ENCODE measurements around the gene VPS13D.
A peak's percentile ranks its signal among the peaks of the same experiment; 100 is the strongest.
"Not testable (repeated sequence)": the region's sequence is repeated elsewhere in the genome, so short reads cannot be mapped to it uniquely, and the experiment has no call there.

The VPS13D gene

DNA sequence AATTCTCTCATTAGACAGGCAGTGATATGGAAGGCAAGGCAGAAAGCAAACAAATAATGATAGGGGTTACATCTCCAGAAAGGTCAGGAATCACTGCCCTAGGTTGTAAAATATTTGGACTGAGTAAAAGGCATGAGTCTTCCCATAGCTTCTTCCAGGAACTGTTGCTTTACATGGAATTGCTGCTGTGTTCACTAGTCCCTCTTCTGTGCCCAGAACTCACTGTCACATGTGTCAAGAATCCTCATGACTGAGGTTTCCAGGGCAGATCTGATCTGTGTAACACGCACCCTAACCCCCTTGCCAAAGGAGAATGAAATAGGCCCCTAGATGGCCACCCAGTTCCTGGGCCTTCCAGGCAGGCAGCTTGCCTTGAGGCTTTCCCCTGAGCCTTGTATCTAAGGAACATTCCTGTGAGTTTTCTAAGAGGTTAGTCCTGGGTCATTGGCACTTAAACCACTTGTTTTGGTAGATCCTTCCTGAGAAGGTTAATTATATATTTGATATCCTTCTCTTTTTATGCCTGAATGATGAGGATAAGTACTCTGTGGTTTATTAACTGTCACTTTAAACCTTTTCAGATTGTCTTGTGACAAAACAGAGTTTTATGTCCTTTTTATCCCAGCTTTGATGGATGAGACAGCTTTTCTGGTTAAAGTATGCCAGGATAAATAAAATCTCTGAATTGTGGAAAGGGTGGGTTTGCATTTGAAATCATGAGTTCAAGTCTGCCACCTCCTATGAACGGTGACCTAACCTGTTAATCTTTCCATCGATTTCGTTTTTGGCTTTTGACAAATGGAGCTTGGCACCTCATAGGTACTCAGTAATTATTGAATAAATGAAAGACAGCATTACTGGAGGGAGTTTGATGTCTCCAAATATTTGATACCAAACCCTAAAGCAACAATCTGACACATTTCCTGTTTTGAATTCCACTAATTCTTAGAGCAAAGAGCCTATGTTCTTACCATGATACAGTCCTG is 224.9 kb downstream of the VPS13D start:
- no peak for DNase-seq

DNA sequence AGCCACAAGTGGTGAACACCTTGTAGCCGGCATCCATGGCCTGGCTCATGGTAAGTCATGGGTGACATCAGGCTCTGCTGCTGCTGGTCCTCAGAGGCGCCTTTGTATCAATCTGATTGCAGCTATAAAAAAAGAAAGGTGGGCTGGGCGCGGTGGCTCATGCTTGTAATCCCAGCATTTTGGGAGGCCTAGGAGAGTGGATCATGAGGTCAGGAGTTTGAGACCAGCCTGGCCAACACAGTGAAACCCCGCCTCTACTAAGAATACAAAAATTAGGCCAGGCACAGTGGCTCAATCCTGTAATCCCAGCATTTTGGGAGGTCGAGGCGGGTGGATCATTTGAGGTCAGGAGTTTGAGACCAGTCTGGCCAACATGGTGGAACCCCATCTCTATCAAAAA is 226.3 kb downstream of the VPS13D start:
- not testable (repeated sequence) for DNase-seq

DNA sequence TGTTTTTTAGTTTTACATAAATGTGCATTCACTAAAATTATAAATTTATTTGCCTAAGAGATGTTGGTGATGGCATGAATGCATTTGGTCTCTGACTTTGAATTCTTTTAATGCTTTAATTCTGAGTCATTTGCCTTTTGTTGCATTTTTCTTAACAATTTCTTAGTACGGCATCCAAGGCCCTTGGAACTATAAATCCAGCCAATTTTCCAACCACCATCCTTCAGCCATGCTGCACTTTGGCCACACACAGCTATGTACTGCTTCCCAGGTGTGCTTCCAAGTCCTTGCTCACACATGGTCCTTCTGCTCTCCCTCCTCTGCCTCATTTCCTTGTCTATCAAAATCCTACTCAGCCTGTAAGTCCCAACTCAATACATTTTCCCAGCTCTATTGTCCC is 227.1 kb downstream of the VPS13D start:
- DNase-seq = no peak

DNA sequence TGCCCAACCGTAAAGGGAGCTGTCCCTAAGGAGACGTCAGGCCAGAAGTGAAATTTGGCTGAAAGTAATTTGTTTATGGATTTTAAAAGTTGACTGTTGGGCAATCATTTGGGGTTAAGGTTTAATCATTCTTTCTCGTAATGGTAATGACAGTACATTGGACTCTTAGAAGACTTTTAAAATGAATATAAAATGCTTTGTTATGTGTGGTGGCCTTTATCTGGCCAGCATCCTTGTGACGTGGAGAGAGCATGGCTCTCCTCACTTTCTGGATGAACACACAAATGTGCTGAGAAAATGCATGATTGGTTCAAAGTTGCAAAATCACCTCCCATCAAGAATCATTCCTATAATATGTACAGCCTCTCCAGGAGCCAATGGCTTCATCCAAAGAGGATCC is 227.9 kb downstream of the VPS13D start:
- DNase-seq = no peak

DNA sequence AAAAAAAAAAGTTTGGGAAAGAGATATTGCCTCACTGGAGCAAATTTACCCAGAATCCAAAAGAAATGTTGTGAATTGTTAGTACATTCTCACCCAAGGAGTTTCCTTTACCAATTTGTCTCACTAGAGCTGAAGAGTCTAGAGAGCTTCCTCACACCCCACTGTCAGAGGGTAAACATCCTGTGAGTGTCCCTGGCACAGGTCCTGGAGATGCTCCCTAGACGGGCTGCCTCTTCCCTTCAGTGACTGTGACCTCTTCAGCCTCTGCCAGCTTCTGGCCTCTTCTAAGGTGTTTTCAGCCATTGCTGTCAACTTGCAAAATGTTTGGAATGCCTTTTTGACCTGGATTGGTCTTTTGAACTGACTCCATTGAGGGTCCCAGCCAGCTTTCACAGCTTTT is 228.7 kb downstream of the VPS13D start:
- DNase-seq = no peak

DNA sequence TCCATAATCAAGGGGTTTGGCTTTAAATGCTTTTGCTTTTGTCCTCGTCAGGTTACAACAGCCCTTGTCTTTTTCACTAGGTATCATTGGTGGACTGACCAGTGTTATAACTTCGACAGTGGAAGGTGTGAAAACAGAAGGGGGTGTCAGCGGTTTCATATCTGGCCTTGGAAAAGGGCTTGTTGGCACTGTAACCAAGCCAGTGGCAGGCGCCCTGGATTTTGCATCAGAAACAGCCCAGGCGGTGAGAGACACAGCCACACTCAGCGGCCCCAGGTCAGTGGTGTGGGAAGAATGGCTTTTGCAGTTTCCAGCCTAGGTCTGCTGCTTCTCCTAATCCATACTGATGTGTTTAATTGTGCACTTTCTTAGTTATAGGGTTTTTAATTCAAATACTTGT is 230.3 kb downstream of the VPS13D start:
- DNase-seq = no peak

DNA sequence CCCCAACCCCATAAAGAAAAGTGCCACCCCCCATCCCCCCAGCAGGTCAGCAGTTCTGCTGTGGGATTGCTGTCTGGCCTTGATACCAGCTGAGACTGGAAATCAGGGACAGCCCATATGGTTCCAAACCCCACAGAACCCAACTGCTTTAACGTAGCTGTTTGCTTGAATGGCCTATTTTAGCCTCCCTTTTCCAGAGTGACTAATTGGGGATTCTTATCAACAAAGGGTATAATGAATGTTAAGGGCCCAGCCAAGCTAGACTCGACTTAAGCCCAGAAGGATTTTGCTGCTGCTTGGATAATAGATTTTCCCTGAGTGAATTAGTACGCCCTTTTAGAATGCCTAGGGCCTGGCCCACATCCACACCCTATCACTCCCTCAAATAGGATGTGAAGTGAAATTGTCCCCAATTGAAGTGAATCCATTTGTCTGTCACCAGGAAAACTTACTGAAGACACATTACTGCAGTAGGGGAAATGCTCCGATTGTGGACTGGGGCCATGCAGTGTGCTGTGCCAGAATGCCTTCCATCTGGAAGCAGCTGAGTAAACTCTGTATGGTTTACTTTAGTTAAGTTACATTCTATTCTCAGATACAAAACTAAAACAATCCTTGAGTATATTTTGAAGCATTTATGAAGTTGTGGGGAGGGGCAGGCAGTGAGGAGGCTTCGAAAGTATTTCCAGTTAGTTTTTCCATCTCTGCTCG is 231.2 kb downstream of the VPS13D start:
- no peak for DNase-seq

DNA sequence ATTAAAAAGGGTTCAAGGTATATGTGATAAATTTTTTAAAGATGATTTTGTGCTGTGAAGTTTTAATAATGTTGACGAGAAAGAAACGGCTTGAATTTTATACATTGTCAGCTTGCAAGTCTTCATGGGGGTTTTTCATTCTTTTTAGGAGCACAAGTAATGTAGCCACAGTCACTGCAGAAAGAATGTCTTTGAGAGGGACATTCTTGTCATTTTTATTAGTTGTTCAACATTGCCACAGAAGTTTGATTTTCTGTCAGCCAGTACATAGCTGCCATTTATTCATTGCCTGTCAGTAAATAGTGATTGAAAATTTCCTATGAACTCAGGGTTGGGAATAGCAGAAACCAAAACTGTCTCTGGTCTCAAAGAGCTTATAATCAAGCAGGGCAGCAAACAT is 231.9 kb downstream of the VPS13D start:
- DNase-seq = no peak

DNA sequence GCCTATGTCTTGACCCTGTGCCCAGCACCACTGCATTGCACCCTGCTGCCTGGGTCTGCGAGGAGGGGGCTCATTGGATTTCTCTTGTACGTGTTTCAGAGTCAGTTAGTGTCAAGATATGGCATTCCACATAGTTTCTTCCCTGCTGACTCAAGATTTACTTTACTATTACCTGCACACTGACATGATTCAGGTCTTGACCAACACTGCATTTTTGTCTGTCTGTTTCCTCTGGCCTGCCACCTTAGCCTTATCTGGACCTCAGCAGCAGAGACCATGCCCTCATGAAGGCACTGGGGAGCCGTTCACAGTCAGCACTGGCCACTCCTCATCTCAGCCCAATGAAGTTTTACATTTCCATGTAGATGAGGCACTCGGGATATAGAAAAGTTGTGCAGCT is 232.8 kb downstream of the VPS13D start:
- DNase-seq = no peak

DNA sequence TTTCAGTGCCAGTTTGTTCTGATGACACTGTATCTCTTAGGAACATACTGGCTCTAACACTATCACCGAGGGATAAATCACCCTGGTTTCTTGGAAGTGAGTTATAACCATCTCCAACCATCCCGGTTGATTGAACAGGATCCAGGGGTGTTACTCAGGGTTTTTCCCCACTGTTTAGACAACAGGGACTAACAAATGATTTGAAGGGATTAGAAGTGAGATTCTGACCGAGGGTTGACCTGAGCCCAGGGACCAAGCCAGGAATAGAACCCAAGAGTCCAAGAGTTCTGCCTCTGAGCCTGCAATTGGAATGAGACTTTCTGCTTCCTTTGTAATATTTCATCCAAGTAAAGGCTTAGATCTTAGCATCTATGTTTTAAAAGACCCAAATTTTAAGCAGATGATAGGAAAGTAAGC is 234.2 kb downstream of the VPS13D start:
- no peak for DNase-seq

DNA sequence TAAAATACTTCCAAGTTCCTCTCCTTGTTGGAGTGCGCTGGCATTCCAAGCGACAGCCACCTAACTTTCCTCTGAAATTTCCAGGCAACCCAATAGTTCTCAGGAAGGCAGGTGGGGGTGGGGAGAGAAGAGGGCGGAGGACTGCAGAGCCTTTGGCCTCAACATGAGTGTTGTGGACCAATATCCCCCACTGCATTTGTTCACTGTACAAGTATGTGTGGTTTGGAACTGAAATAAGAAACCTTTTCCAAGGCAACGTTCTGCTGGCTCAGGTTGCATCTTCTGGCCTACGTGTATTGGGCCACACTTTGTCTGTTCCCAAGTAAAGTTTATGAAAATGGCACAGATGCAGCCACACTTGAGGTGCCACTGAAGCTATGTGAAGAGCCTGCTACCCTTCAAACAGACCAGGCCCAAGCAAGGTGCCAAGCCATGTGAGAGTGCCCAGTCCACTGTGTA is 234.8 kb downstream of the VPS13D start:
- DNase-seq = no peak

DNA sequence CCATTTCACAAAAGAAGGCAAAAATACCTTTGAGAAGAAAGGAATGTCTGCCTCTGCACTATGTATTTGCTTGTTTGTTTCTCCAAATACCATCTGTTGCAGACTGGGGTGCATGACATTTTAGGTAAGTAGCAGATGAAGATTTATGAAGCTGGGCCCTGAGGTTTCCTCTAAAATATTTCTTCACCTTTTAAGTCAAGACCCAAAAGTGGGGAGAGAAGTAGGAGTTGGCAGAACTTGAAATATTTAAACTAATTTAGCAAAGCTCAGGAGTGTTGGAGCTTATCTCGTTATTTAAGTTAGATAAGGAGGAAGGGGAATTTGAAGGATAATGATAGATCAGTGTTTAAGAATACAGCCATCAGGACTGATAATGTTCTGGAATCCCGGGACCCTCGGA is 235.3 kb downstream of the VPS13D start:
- no peak for DNase-seq

DNA sequence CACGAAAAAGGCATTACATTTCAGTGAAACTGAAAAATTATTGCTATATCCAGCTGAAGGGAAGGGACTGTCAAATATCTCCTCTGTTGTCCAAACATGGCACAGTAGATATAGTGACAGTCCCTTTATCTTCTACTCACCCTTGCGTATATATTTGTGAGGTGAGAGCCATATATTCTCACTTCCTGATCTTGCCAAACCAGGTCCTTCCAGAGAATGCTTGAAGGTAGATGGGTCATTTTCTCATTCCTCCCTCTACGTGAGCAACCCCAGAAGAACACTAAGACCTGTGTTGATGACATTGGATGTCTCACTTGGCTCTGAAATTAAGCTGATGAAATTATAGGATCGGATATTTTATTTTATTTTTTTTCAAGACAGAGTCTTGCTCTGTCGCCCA is 237.0 kb downstream of the VPS13D start:
- no peak for DNase-seq

DNA sequence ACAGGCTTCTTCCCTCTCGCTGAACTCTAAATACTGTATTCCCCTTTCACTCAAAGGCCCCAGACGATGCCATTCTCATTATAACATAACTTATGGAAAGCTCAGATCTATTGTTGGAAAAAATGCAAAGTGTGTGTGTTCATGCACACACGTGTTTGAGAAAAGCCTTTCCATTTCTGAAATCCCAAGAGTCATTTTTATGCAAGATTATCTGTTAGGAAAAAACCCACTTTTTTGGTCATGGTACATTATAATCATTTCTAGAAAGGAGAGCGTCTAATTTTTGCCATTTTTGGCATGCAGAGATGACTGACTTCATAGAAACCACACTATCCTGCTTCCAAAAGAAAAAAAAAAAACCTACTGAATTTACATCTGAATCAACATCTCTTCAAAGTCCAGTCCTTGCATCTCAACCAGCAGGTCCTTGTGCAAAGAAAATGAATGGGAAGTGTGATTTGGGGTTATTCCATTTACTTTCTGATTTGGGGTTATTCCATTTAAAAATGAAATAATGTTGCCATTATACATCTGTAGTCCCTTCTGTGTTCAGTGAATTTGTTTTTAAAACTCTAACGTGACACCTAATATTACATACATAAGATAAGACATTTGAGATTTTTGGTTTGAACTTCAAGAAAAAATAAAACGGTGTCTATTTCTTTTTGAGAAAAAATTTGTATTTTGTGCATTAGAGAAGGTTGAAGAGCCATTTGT is 237.9 kb downstream of the VPS13D start:
- no peak for DNase-seq

DNA sequence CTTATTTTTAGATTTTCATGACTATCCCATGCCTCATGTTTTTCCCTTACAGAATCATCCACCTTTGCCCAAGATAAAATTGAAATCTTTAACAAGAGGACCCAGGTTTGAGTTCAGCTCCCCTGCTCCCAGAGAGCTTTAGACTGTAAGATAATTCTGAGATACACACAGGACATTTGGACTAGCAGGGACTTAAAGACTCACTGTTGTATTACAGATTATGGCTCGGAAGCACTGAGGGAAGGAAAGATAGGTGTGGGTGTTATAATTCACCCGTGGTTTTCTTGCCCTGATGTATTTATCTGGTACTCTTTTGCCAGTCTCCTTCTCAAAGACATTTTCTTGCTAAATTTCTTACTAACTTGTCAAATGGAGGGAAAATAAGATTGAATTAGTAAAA is 238.5 kb downstream of the VPS13D start:
- DNase-seq = no peak

DNA sequence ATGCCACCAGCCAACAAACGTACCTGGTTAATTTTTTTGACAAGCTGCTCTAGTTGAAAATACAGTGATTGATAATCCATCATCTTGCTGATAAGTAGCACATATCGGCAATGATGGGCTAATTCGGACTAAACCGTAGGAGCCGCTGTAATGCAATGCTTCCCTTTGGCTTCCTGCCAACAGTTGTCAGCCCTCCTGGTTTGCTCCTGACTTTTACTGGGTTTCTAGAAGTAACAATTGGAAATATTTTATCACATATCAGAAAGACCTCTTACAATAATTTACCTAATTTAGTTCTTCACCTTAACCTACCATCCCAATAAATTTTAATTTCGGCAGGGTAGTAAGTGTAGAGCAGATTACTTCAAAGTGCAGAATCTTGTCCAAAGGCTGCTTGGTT is 239.7 kb downstream of the VPS13D start:
- DNase-seq = no peak

DNA sequence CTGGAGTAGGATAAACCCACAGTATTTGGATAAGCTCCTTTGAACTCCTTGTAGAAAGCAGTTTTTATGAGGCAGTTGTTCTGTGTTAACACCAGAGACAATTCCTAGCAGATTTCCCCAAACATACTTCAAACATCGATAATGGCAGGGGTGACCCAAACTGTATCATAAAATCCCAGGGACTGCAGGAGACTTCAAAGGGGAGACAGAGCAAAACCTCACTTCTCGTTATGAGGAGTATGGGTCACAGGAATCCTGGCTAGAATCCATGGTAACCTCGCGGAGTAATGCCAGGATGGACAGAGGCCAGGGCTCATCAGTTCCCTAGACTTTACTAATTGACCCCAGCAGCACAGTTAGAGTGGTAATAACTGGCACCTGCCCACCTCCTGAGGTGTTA is 240.2 kb downstream of the VPS13D start:
- no peak for DNase-seq

DNA sequence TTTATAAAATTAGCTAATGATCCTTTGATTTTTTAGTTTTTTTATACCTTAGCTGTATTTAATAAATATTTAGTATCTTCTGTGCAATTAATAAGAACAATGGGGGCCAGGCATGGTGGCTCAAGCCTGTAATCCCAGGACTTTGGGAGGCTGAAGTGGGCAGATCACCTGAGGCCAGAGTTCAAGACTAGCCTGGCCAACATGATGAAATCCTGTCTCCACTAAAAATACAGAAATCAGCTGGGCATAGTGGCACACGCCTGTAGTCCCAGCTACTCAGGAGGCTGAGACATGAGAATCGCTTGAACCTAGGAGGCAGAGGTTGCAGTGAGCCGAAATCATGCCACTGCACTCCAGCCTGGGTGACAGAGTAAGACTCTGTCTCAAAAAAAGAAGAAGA is 241.1 kb downstream of the VPS13D start:
- not testable (repeated sequence) for DNase-seq

DNA sequence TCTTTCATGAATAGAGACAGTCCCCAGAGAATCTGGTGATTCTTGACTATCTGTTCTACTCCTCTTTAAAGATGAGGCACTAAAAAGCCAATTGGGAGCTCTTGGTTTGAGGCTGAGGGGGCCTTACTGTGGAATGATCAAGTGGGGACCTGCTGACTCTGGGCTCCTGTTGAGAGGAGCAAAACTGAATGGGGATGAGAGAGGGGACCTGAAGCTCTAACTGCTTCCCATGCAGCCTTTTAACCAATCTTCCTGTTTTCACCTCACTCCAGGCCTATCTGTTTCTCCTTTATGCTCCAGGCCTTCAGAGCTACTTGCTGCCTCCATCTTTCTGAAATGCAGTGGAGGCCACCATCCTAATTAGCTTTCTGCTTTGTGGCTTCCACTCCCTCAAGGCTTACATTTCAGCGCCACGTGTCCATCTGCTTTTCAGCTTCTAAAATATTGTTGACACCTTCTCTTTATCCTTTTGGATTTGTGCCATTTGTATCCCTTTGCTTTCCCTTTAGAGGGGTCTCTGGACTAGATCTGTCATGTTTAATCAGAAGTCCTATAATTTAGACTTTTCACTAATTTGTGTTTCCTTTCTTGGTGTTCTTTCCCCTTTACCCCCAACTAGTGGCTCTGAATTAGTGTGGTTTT is 242.4 kb downstream of the VPS13D start:
- no peak for DNase-seq

DNA sequence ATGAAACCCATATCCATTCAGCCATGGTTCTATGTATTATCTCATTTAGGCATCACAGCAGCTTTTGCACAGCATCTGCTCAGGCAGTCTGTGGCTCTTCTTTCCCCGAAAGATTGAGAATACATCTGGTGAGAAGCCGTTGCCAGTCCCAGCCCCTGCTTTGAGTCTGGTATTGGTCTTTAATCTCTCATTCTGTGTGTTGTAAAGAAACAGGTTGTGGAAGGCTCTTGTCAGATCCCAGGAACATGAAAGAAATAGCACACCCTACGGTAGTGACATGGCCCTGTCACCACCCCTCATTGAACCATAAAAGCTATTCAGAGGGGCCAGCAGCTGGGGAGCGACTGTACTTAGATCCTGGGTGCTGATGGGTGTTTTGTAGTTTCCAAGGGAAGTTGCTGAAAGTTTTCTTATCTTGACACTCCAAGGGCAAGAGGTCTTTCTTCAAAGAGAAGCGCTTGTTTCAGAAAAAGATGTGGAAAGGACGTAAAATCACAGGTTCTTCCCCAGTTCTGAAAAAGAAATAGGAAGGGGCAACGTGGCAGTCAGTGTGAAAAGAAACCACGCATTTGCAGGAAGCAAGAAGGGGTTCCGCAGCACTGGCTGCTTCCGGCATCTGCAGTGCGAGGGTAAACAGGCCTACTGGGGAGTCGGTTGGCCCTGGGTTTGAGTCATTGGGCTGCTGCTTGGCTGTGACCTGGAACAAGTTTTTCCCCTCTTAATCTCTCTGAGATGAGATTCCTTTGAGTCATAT is 243.1 kb downstream of the VPS13D start:
- peak; percentile 64 to 66 for DNase-seq

DNA sequence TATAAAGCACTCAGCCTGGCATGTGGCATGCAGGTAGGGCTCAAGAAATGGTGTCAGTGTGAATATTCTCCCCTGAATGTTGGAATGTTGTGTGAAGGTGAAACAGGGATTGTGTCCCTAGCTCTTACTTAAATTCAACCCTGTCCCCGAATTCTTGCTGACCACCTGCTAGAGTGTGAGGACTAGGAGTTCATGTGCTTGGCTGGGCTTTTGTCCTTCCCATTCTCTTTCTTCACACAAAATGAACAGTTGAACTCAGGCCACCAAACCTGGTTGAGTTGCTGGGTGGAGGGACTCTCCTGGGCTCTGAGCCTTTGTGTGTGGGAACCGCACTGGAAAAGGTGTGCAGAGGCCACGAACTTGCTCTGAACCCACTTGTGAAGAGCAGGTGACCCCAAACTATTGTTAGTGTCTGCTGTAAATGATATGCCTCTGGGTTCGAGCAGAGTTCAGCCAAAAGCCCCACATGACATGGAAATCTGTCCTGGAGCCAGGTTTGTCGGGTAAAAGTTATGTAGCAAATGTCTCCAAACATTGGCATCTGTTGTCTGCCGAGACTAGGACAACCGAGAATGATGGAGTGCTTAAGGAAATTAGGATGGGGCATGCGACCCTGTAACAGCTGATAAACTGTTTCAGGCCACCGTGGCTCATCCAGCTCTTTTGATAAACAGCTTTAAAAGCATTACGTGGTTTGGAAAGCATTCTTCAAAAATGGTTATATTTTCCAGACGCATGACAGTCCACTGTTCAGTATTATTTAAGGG is 243.9 kb downstream of the VPS13D start:
- no peak for DNase-seq
